ENCODE data around the gene CELF3.
"Not testable (repeated sequence)": the region's sequence is repeated elsewhere in the genome, so short reads cannot be mapped to it uniquely, and the experiment has no call there.

The CELF3 gene

DNA sequence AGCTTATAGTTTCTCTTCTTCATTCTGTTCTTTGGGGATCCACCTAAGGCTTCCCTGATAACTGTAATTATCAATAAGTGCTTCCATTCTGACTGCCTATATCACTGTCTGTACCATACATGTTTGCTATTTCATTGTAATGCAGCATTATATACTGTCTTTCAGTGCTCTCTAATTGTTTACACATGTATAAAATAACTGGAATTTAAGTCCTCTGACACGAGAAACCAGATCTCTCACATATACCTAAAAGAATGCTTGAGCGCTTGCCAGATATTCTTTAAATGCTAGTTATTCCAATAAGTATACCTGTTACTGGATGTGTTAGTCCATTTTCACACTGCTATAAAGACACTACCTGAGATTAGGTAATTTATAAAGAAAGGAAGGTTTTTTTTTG is 34.7 kb downstream of the CELF3 start:
- peaks cover 46% of the 10 kb centered on the region; the same call in 1 of the 2 replicates for H3K36me3 ChIP-seq (ENCODE audit: insufficient read depth, low read length)
- no peak for ATAC-seq (ENCODE audit: insufficient read depth, low read depth)

DNA sequence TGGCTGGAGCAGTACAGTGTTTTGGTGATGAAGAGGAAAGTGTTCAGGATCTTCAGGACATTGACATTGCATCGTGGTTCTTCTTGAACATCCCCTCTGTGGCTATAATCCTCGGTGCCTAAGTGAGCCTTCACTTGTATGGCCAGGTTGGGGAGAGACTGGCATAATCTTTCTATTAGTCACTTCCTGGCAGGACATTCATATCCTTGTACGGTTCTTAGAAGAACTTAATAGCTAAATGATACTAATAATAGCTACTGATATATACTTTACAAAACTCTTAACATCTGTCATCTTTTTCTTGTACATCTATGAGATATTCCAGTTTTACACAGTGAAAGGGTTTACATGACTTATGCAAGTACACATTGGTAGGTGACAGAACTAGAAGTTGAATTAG is 35.8 kb downstream of the CELF3 start:
- Histone ChIP-seq H3K4me3 (ENCODE audit: low read depth in 1 of 2, low read length in 2 of 2) (no peak overlapping the region), H3K36me3 (ENCODE audit: insufficient read depth, low read length) (peaks cover 39% of the 10 kb centered on the region; the same call in 1 of the 2 replicates), H3K9ac (ENCODE audit: low read depth, low read length) (no peak overlapping the region), H2AFZ (ENCODE audit: low read depth, low read length) (no peak overlapping the region), H3K79me2 (ENCODE audit: insufficient read depth, low read length) (no peaks in the 10 kb centered on the region), H3K27ac (ENCODE audit: low read length) (no peak overlapping the region), H4K20me1 (ENCODE audit: insufficient read depth, low read length) (no peaks in the 10 kb centered on the region), H3K4me2 (ENCODE audit: insufficient read depth, low read length) (no peak overlapping the region), H3K27me3 (ENCODE audit: insufficient read depth, low read length, poor library complexity) (no peaks in the 10 kb centered on the region), H3K9me3 (ENCODE audit: insufficient read depth, low read length, severe bottlenecking) (no peaks in the 10 kb centered on the region), H3K4me1 (ENCODE audit: insufficient read depth, low read length) (no peaks in the 10 kb centered on the region)
- TF ChIP-seq, protein P1, sequence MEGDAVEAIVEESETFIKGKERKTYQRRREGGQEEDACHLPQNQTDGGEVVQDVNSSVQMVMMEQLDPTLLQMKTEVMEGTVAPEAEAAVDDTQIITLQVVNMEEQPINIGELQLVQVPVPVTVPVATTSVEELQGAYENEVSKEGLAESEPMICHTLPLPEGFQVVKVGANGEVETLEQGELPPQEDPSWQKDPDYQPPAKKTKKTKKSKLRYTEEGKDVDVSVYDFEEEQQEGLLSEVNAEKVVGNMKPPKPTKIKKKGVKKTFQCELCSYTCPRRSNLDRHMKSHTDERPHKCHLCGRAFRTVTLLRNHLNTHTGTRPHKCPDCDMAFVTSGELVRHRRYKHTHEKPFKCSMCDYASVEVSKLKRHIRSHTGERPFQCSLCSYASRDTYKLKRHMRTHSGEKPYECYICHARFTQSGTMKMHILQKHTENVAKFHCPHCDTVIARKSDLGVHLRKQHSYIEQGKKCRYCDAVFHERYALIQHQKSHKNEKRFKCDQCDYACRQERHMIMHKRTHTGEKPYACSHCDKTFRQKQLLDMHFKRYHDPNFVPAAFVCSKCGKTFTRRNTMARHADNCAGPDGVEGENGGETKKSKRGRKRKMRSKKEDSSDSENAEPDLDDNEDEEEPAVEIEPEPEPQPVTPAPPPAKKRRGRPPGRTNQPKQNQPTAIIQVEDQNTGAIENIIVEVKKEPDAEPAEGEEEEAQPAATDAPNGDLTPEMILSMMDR (IDR thresholded peaks at IDR 0.05; ENCODE audit: borderline replicate concordance, extremely low read depth, low read length, poor library complexity, severe bottlenecking): no peak
- TF ChIP-seq EZH2 (IDR thresholded peaks at IDR 0.05; ENCODE audit: borderline replicate concordance, low read depth, low read length, severe bottlenecking): no peak
- ATAC-seq (ENCODE audit: insufficient read depth, low read depth): no peak
- DNase-seq: no peak

More for the DNA sequence above, 34.7 kb downstream of the CELF3 start:
- no peak overlapping the region for H3K27ac ChIP-seq (ENCODE audit: low read length)
- no peaks in the 10 kb centered on the region for H3K4me1 ChIP-seq (ENCODE audit: insufficient read depth, low read length)
- no peaks in the 10 kb centered on the region for H3K27me3 ChIP-seq (ENCODE audit: insufficient read depth, low read length, poor library complexity)
- no peak overlapping the region for H3K4me2 ChIP-seq (ENCODE audit: insufficient read depth, low read length)
- H3K79me2 ChIP-seq (ENCODE audit: insufficient read depth, low read length): no peaks in the 10 kb centered on the region
- H3K4me3 ChIP-seq (ENCODE audit: low read depth in 1 of 2, low read length in 2 of 2): no peak overlapping the region
- H3K9ac ChIP-seq (ENCODE audit: low read depth, low read length): no peak overlapping the region
- TF ChIP-seq, protein P1 (IDR thresholded peaks at IDR 0.05; ENCODE audit: borderline replicate concordance, extremely low read depth, low read length, poor library complexity, severe bottlenecking): no peak
- no peak for TF ChIP-seq EZH2 (IDR thresholded peaks at IDR 0.05; ENCODE audit: borderline replicate concordance, low read depth, low read length, severe bottlenecking)
- DNase-seq: no peak
- no peak overlapping the region for H2AFZ ChIP-seq (ENCODE audit: low read depth, low read length)
- no peaks in the 10 kb centered on the region for H3K9me3 ChIP-seq (ENCODE audit: insufficient read depth, low read length, severe bottlenecking)
- H4K20me1 ChIP-seq (ENCODE audit: insufficient read depth, low read length): no peaks in the 10 kb centered on the region

GRCh38 chr1:151680391-151680790 is 36.2 kb downstream of the CELF3 start:
- H3K9me3 ChIP-seq (ENCODE audit: insufficient read depth, low read length, severe bottlenecking): no peaks in the 10 kb centered on the region
- H3K4me3 ChIP-seq (ENCODE audit: low read depth in 1 of 2, low read length in 2 of 2): no peak overlapping the region
- TF ChIP-seq, protein P1 (IDR thresholded peaks at IDR 0.05; ENCODE audit: borderline replicate concordance, extremely low read depth, low read length, poor library complexity, severe bottlenecking): no peak
- no peak for TF ChIP-seq EZH2 (IDR thresholded peaks at IDR 0.05; ENCODE audit: borderline replicate concordance, low read depth, low read length, severe bottlenecking)
- no peak overlapping the region for H3K27ac ChIP-seq (ENCODE audit: low read length)
- H3K27me3 ChIP-seq (ENCODE audit: insufficient read depth, low read length, poor library complexity): no peaks in the 10 kb centered on the region
- no peaks in the 10 kb centered on the region for H3K79me2 ChIP-seq (ENCODE audit: insufficient read depth, low read length)
- H3K36me3 ChIP-seq (ENCODE audit: insufficient read depth, low read length): peaks cover 34% of the 10 kb centered on the region; the same call in 1 of the 2 replicates
- no peaks in the 10 kb centered on the region for H3K4me1 ChIP-seq (ENCODE audit: insufficient read depth, low read length)
- no peak for DNase-seq
- no peaks in the 10 kb centered on the region for H4K20me1 ChIP-seq (ENCODE audit: insufficient read depth, low read length)
- no peak for ATAC-seq (ENCODE audit: insufficient read depth, low read depth)
- no peak overlapping the region for H3K9ac ChIP-seq (ENCODE audit: low read depth, low read length)
- no peak overlapping the region for H2AFZ ChIP-seq (ENCODE audit: low read depth, low read length)
- H3K4me2 ChIP-seq (ENCODE audit: insufficient read depth, low read length): no peak overlapping the region

DNA sequence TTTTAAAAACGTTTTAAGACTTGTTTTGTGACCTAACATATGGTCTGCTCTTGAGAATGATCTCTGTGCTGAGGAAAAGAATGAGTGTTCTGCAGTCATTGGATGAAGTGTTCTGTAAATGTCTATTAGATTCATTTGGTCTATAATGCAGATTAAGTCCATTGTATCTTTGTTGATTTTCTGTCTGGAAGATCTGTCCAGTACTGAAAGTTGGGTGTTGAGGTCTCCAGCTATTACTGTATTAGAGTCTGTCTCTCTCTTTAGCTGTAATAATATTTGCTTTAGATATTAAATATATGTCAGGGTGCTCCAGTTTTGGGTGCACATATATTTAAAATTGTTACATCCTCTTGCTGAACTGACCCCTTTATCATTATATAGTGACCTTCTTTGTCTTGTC is 43.2 kb downstream of the CELF3 start:
- Histone ChIP-seq H3K9ac (ENCODE audit: low read depth, low read length) (no peak overlapping the region), H3K4me3 (ENCODE audit: low read depth in 1 of 2, low read length in 2 of 2) (no peak overlapping the region), H3K4me2 (ENCODE audit: insufficient read depth, low read length) (no peak overlapping the region), H3K27ac (ENCODE audit: low read length) (no peak overlapping the region), H3K79me2 (ENCODE audit: insufficient read depth, low read length) (no peaks in the 10 kb centered on the region), H4K20me1 (ENCODE audit: insufficient read depth, low read length) (no peaks in the 10 kb centered on the region), H3K27me3 (ENCODE audit: insufficient read depth, low read length, poor library complexity) (no peaks in the 10 kb centered on the region), H3K4me1 (ENCODE audit: insufficient read depth, low read length) (no peaks in the 10 kb centered on the region), H3K36me3 (ENCODE audit: insufficient read depth, low read length) (peaks cover 31% of the 10 kb centered on the region; the same call in 1 of the 2 replicates), H2AFZ (ENCODE audit: low read depth, low read length) (no peak overlapping the region), H3K9me3 (ENCODE audit: insufficient read depth, low read length, severe bottlenecking) (no peaks in the 10 kb centered on the region)
- DNase-seq (no peak), ATAC-seq (ENCODE audit: insufficient read depth, low read depth) (no peak)
- TF ChIP-seq EZH2 (IDR thresholded peaks at IDR 0.05; ENCODE audit: borderline replicate concordance, low read depth, low read length, severe bottlenecking): no peak
- TF ChIP-seq, protein P1 (IDR thresholded peaks at IDR 0.05; ENCODE audit: borderline replicate concordance, extremely low read depth, low read length, poor library complexity, severe bottlenecking): no peak

- H3K79me2 ChIP-seq (ENCODE audit: insufficient read depth, low read length); DNase-seq; H4K20me1 ChIP-seq (ENCODE audit: insufficient read depth, low read length); ATAC-seq (ENCODE audit: insufficient read depth, low read depth); H3K4me2 ChIP-seq (ENCODE audit: insufficient read depth, low read length); H3K9ac ChIP-seq (ENCODE audit: low read depth, low read length); H2AFZ ChIP-seq (ENCODE audit: low read depth, low read length); H3K27me3 ChIP-seq (ENCODE audit: insufficient read depth, low read length, poor library complexity); H3K9me3 ChIP-seq (ENCODE audit: insufficient read depth, low read length, severe bottlenecking); H3K4me3 ChIP-seq (ENCODE audit: low read depth in 1 of 2, low read length in 2 of 2); H3K27ac ChIP-seq (ENCODE audit: low read length); H3K4me1 ChIP-seq (ENCODE audit: insufficient read depth, low read length): not testable (repeated sequence)
- H3K36me3 ChIP-seq (ENCODE audit: insufficient read depth, low read length): peaks cover 48% of the 10 kb centered on the region
Observed at GRCh38 chr1:151670036-151670675, 46.4 kb downstream of the CELF3 start.
